ENCODE data around the gene RPGRIP1L. TPM values are rescaled to one million over a fixed set of nuclear protein-coding genes. Genes with fewer than 3 reads are reported as not detected.

The RPGRIP1L gene
- total RNA-seq, 1 donor from 2014 or later: 5.0 TPM

GRCh38 chr16:53556521-53556920 lies 147.1 kb downstream of the RPGRIP1L start:
- POLR2A ChIA-PET: no interaction called here
- H3K4me1 Mint-ChIP-seq: no peaks in the 10 kb centered on the region
- no peak for DNase-seq
- peaks cover 3% of the 10 kb centered on the region for H3K27me3 Mint-ChIP-seq
- no peak overlapping the region for H3K27ac Mint-ChIP-seq
- no peaks in the 10 kb centered on the region for H3K9me3 Mint-ChIP-seq
- CTCF ChIA-PET: no interaction called here
- no peak overlapping the region for H3K4me3 Mint-ChIP-seq
- ATAC-seq (ENCODE audit: low read depth): no peak
- no peaks in the 10 kb centered on the region for H3K36me3 Mint-ChIP-seq (ENCODE audit: low read depth)
- TF ChIP-seq, protein P1, sequence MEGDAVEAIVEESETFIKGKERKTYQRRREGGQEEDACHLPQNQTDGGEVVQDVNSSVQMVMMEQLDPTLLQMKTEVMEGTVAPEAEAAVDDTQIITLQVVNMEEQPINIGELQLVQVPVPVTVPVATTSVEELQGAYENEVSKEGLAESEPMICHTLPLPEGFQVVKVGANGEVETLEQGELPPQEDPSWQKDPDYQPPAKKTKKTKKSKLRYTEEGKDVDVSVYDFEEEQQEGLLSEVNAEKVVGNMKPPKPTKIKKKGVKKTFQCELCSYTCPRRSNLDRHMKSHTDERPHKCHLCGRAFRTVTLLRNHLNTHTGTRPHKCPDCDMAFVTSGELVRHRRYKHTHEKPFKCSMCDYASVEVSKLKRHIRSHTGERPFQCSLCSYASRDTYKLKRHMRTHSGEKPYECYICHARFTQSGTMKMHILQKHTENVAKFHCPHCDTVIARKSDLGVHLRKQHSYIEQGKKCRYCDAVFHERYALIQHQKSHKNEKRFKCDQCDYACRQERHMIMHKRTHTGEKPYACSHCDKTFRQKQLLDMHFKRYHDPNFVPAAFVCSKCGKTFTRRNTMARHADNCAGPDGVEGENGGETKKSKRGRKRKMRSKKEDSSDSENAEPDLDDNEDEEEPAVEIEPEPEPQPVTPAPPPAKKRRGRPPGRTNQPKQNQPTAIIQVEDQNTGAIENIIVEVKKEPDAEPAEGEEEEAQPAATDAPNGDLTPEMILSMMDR (IDR thresholded peaks at IDR 0.05): no peak
- intact Hi-C loops (cut with micrococcal nuclease): no loop called here

DNA sequence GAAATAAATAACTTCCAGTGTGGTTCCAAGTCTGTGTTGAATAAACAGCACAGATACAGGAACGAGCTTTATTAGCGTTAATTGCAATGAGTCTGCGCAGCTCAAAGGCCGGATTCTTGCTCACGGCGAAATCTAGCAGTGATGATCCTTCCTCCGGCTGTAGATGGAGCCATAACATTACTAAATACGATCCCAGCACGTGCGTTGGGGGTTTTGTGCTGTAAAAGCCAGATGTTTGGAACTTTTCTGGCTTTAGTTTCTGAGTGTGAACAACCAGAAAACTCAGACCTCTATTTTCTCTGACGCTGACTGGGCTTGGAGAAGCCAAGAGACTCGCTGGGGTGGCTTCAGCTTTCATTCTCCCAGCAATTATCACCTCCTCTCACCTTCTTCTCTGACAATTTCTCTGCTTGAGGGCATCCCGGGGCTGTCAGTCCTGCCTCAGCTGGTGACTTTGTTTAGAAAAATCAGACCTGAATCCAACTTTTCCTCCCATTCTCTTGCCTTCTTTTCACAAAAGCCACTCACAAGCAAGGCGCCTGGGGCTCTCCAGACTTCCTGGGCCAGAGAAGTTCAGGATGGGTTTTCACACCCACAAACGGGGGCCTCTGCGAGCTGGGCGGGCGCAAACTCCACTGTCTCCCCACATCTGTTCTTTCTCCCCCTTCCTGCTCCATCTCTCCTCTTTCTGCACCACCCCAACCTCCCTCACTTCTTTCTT lies 153.5 kb downstream of the RPGRIP1L start:
- Mint-ChIP-seq H3K4me3 (no peak overlapping the region), H3K27me3 (peaks cover 19% of the 10 kb centered on the region), H3K4me1 (peaks cover 6% of the 10 kb centered on the region), H3K27ac (no peak overlapping the region), H3K36me3 (ENCODE audit: low read depth) (no peaks in the 10 kb centered on the region), H3K9me3 (no peaks in the 10 kb centered on the region)
- CTCF ChIA-PET: interaction anchor here (0.6 to 1.3 kb wide), 9 partner anchors 10 to 1915 kb away, joined by 3 to 8 read pairs (median 4); no protein-coding TSS in a partner anchor
- intact Hi-C loops (cut with micrococcal nuclease): loop anchor here (2.0 kb wide), 2 partner anchors 1709 to 1915 kb away; no protein-coding TSS in a partner anchor
- DNase-seq: no peak
- POLR2A ChIA-PET: interaction anchor here (0.7 to 0.9 kb wide), 2 partner anchors 32 to 48 kb away, joined by 3 read pairs; no protein-coding TSS in a partner anchor
- ATAC-seq (ENCODE audit: low read depth): peak; percentile 72
- TF ChIP-seq, protein P1 (IDR thresholded peaks at IDR 0.05): peak; percentile 14

Other genes with a start within 250 kb of the RPGRIP1L start
- gene AKTIP, start 200.7 kb downstream of the RPGRIP1L start, total RNA-seq: 19.3 and 22.8 TPM in 2 replicates
- gene FTO, start 297 bp upstream of the RPGRIP1L start, total RNA-seq: 59.7 and 65.8 TPM in 2 replicates